ENCODE results near the gene SHB.

DNA sequence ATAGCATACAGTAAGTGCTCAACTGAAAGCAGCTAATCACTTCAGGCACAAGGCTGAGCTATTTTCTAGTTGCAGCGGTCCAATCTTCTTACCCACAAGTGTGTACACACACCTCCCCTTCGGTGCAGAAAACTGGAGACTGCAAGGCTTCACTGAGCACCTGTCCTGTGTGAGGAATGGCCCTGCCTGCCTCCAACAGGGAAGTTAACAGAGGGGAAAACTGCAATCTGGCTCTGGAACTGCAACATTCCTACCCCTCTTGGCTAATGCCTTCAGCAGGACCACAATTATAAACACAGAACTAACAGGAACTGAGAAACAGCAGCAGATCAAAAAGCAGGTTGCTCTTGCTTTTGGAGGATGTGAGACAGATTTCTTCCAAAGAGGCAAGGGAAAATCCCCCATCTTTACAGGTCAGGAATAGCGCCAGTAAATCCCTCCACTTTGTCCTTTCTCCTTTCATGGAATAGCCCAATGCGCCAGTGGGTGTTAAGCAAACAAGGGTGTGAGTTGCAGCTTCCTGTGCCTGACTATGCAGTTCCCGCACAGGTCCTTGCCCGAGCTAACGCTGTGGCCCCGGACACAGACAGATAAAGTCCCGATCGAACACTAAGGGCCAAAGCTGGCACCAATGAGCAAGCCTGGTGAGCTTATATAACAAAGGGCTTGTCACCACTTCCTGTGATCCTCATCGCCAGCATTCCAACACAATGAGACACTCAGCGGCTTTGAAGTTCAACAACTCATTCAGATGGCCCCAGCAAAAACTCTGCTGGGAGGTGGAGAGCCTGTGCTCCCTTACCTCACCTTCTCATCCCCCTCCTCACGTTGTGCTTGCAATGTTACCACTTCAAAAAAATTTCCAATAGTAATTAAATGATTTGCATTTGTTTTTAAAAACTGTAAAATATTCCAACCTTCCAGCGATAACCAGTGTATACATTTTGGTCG is 21.5 kb downstream of the SHB start:
- TF ChIP-seq, protein P1, sequence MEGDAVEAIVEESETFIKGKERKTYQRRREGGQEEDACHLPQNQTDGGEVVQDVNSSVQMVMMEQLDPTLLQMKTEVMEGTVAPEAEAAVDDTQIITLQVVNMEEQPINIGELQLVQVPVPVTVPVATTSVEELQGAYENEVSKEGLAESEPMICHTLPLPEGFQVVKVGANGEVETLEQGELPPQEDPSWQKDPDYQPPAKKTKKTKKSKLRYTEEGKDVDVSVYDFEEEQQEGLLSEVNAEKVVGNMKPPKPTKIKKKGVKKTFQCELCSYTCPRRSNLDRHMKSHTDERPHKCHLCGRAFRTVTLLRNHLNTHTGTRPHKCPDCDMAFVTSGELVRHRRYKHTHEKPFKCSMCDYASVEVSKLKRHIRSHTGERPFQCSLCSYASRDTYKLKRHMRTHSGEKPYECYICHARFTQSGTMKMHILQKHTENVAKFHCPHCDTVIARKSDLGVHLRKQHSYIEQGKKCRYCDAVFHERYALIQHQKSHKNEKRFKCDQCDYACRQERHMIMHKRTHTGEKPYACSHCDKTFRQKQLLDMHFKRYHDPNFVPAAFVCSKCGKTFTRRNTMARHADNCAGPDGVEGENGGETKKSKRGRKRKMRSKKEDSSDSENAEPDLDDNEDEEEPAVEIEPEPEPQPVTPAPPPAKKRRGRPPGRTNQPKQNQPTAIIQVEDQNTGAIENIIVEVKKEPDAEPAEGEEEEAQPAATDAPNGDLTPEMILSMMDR (IDR thresholded peaks at IDR 0.05) = no peak
- TF ChIP-seq, protein P2, sequence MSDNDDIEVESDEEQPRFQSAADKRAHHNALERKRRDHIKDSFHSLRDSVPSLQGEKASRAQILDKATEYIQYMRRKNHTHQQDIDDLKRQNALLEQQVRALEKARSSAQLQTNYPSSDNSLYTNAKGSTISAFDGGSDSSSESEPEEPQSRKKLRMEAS (CRISPR knock-in tag; IDR thresholded peaks at IDR 0.05) = no peak
- TF ChIP-seq, protein P3, sequence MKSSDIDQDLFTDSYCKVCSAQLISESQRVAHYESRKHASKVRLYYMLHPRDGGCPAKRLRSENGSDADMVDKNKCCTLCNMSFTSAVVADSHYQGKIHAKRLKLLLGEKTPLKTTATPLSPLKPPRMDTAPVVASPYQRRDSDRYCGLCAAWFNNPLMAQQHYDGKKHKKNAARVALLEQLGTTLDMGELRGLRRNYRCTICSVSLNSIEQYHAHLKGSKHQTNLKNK (CRISPR knock-in tag; IDR thresholded peaks at IDR 0.05) = no peak

Data from WTC11 (cell line).